Measurements from ENCODE around the gene DOCK4. TPM values are rescaled to one million over a fixed set of nuclear protein-coding genes. Genes with fewer than 3 reads are reported as not detected.

DOCK4 gene
- total RNA-seq, 1 experiment from 2014 or later, result 20.4 TPM

GRCh38 chr7:112120696-112121217 is 85.4 kb downstream of the DOCK4 start:
- H3K9me3 Mint-ChIP-seq, result no peaks in the 10 kb centered on the region

GRCh38 chr7:112118581-112119566 is 87.3 kb downstream of the DOCK4 start:
- ChIA-PET POLR2A (no interaction called here), CTCF (no interaction called here)
- Mint-ChIP-seq H3K4me1 (peaks cover 16% of the 10 kb centered on the region), H3K27me3 (ENCODE audit: low read depth) (no peaks in the 10 kb centered on the region), H3K27ac (no peak overlapping the region), H3K36me3 (no peaks in the 10 kb centered on the region), H3K4me3 (no peak overlapping the region), H3K9me3 (no peaks in the 10 kb centered on the region)
- ATAC-seq (no peak), DNase-seq (ENCODE audit: low spot score) (no peak)
- TF ChIP-seq, protein P1, sequence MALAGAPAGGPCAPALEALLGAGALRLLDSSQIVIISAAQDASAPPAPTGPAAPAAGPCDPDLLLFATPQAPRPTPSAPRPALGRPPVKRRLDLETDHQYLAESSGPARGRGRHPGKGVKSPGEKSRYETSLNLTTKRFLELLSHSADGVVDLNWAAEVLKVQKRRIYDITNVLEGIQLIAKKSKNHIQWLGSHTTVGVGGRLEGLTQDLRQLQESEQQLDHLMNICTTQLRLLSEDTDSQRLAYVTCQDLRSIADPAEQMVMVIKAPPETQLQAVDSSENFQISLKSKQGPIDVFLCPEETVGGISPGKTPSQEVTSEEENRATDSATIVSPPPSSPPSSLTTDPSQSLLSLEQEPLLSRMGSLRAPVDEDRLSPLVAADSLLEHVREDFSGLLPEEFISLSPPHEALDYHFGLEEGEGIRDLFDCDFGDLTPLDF (CRISPR knock-in tag; IDR thresholded peaks at IDR 0.05), result no peak
- TF ChIP-seq, protein P2, sequence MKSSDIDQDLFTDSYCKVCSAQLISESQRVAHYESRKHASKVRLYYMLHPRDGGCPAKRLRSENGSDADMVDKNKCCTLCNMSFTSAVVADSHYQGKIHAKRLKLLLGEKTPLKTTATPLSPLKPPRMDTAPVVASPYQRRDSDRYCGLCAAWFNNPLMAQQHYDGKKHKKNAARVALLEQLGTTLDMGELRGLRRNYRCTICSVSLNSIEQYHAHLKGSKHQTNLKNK (CRISPR knock-in tag; IDR thresholded peaks at IDR 0.05), result no peak
- no peak for TF ChIP-seq ZNF263 (CRISPR knock-in tag; IDR thresholded peaks at IDR 0.05; ENCODE audit: low read depth)

More at GRCh38 chr7:112120696-112121217, 85.4 kb downstream of the DOCK4 start:
- no peaks in the 10 kb centered on the region for H3K27me3 Mint-ChIP-seq (ENCODE audit: low read depth)
- no peak for ATAC-seq
- DNase-seq (ENCODE audit: low spot score), result no peak
- H3K4me3 Mint-ChIP-seq, result no peak overlapping the region
- H3K27ac Mint-ChIP-seq, result no peak overlapping the region
- H3K4me1 Mint-ChIP-seq, result peaks cover 16% of the 10 kb centered on the region
- CTCF ChIA-PET, result no interaction called here
- POLR2A ChIA-PET, result no interaction called here
- H3K36me3 Mint-ChIP-seq, result no peaks in the 10 kb centered on the region
- TF ChIP-seq NR1H2 (CRISPR knock-in tag; IDR thresholded peaks at IDR 0.05), result no peak
- TF ChIP-seq ATF2 (CRISPR knock-in tag; IDR thresholded peaks at IDR 0.05; ENCODE audit: borderline replicate concordance, low read depth), result no peak
- TF ChIP-seq, protein P3, sequence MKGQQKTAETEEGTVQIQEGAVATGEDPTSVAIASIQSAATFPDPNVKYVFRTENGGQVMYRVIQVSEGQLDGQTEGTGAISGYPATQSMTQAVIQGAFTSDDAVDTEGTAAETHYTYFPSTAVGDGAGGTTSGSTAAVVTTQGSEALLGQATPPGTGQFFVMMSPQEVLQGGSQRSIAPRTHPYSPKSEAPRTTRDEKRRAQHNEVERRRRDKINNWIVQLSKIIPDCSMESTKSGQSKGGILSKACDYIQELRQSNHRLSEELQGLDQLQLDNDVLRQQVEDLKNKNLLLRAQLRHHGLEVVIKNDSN (CRISPR knock-in tag; IDR thresholded peaks at IDR 0.05), result no peak
- TF ChIP-seq PREB (CRISPR knock-in tag; IDR thresholded peaks at IDR 0.05; ENCODE audit: borderline replicate concordance), result no peak
- TF ChIP-seq ESRRA (CRISPR knock-in tag; IDR thresholded peaks at IDR 0.05; ENCODE audit: borderline replicate concordance), result no peak
- TF ChIP-seq, protein P1 (CRISPR knock-in tag; IDR thresholded peaks at IDR 0.05), result no peak
- TF ChIP-seq FOXK1 (CRISPR knock-in tag; IDR thresholded peaks at IDR 0.05), result no peak
- TF ChIP-seq, protein P4, sequence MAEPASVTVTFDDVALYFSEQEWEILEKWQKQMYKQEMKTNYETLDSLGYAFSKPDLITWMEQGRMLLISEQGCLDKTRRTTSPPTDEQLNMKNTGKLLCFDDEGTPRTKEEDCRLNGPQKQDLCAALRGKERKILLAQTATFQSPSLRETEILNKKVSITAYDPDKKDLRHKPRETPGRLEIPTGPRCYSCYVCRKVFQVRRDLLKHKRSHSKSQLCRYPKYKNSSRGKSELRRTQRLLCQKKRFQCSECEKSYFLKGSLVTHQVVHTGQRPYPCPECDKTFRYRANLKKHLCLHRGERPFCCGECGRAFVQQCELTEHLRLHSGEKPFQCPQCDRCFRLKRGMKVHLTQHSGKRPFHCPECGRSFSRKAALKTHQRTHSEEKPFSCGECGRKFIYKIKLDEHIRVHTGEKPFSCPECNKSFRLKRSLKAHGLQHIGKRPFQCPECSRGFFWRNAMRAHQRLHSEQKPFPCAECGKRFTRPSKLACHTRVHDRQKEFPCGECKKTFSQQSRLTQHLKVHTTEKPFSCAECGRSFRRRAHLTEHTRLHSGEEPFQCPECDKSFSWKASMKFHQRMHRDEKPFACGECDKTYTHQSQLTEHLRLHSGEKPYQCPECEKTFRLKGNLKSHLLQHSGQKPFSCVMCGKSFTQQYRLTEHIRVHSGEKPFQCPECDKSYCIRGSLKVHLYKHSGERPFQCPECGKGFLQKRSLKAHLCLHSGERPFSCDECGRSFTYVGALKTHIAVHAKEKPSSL (CRISPR knock-in tag; conservative IDR thresholded peaks at IDR 0.05), result no peak
